Measurements from ENCODE around the gene NPAS4. TPM values are rescaled to one million over a fixed set of nuclear protein-coding genes. Genes with fewer than 3 reads are reported as not detected.

NPAS4 gene
- total and polyA plus RNA-seq, 2 of the 4 experiments (the other 2 are of a cell fraction) = under 0.01 to 0.77 TPM

GRCh38 chr11:66432597-66432996 is 11.8 kb downstream of the NPAS4 start:
- no peak overlapping the region for H3K56ac ChIP-seq (ENCODE audit: extremely low read depth, insufficient read depth, low read length)
- H3K9me1 ChIP-seq (ENCODE audit: insufficient read depth, low read length) = no peaks in the 10 kb centered on the region
- no peak overlapping the region for H2BK5ac ChIP-seq (ENCODE audit: low read depth, low read length, poor library complexity, severe bottlenecking)
- H3K27ac ChIP-seq (ENCODE audit: insufficient read depth, low read length) = no peak overlapping the region
- no peak overlapping the region for H4K8ac ChIP-seq (ENCODE audit: low read depth in 2 of 2, low read length in 2 of 2)
- no peak overlapping the region for H4K5ac ChIP-seq (ENCODE audit: low read depth, low read length)
- no peak overlapping the region for H3K4ac ChIP-seq (ENCODE audit: low read depth, low read length)
- BruUV-seq (replicated peaks) = no TSS peak
- in situ Hi-C loops (cut with MboI; ENCODE audit: low sequenced_read_pairs) = no loop called here
- intact Hi-C loops (cut with micrococcal nuclease) = loop anchor here (5.0 kb wide), 1 partner anchor 45 kb away; no protein-coding TSS in a partner anchor
- no peak overlapping the region for H3K4me2 ChIP-seq (ENCODE audit: low read depth, low read length)
- H3K4me3 ChIP-seq (ENCODE audit: insufficient read depth, low read depth, low read length) = no peak overlapping the region
- ATAC-seq (ENCODE audit: low read depth) (no peak), DNase-seq (no peak)
- no peak overlapping the region for H2BK20ac ChIP-seq (ENCODE audit: low read depth, low read length)
- peaks cover 11% of the 10 kb centered on the region; the same call in 1 of the 2 replicates for H3K36me3 ChIP-seq (ENCODE audit: control insufficient read depth, insufficient read depth, low read length)
- no peak overlapping the region for H3K23ac ChIP-seq (ENCODE audit: low read depth, low read length)
- H3K9me3 ChIP-seq (ENCODE audit: control insufficient read depth, insufficient read depth, low read length) = no peaks in the 10 kb centered on the region
- no peak overlapping the region for H3K14ac ChIP-seq (replicated peaks; ENCODE audit: low read depth, low read length)
- H3K9ac ChIP-seq (ENCODE audit: low read depth, low read length) = no peak overlapping the region
- H2BK15ac ChIP-seq (ENCODE audit: low read depth, low read length) = no peak overlapping the region
- no peak overlapping the region for H2BK120ac ChIP-seq (ENCODE audit: low read depth, low read length)
- no peak overlapping the region for H4K91ac ChIP-seq (ENCODE audit: insufficient read depth, low read depth, low read length)
- no peak overlapping the region for H3K18ac ChIP-seq (ENCODE audit: low read depth, low read length)
- H3K79me1 ChIP-seq (ENCODE audit: low read depth in 1 of 2, low read length in 2 of 2) = peaks cover 0 to 9% of the 10 kb centered on the region in 2 experiments; a peak in 2 of 4 replicates
- no peak overlapping the region for H2AK5ac ChIP-seq (ENCODE audit: low read depth, low read length)
- POLR2A ChIA-PET (ENCODE audit: unreplicated experiment) = no interaction called here
- 97% methylated on average over 4 of the region's 7 CpGs; no CpG with 5 or more reads in 1 of the 2 experiments for WGBS, 2 experiments (ENCODE audit: extremely low coverage in 2 of 2, insufficient read length in 1 of 2)
- H4K20me1 ChIP-seq (ENCODE audit: insufficient read depth, low read length) = no peaks in the 10 kb centered on the region
- no peak overlapping the region for H2AFZ ChIP-seq (replicated peaks; ENCODE audit: low read length, poor library complexity)
- H3K27me3 ChIP-seq (ENCODE audit: control insufficient read depth, insufficient read depth, low read length) = no peaks in the 10 kb centered on the region
- no peak overlapping the region for H2AK9ac ChIP-seq (replicated peaks; ENCODE audit: low read depth, low read length, poor library complexity)
- CTCF ChIA-PET = interaction anchor here (1.1 kb wide), 1 partner anchor 47 kb away, joined by 3 read pairs; no protein-coding TSS in a partner anchor
- TF ChIP-seq CEBPB (IDR thresholded peaks at IDR 0.05; ENCODE audit: low read depth, low read length) (no peak), FOS (IDR thresholded peaks at IDR 0.05; ENCODE audit: low read depth, low read length) (no peak), SMC3 (IDR thresholded peaks at IDR 0.05; ENCODE audit: low read depth, low read length) (no peak)
- no peaks in the 10 kb centered on the region for H3K4me1 ChIP-seq (ENCODE audit: control insufficient read depth, insufficient read depth, low read length)
- dilution Hi-C loops (cut with HindIII; ENCODE audit: low sequenced_read_pairs, unreplicated experiment) = no loop called here
